ENCODE data around the gene GAPVD1. TPM values are rescaled to one million over a fixed set of nuclear protein-coding genes. Genes with fewer than 3 reads are reported as not detected.

GAPVD1 gene
- total and polyA plus RNA-seq, 2 of the 8 experiments (the other 6 are each of a cell fraction or from before 2014, with no cell fraction given), result 5.5 to 40.5 TPM

- ChIA-PET POLR2A (ENCODE audit: partially characterized antibody) (interaction anchor here (2.0 kb wide), 1 partner anchor 135 kb away, joined by 8 read pairs; the partner anchor contains the start of gene HSPA5), CTCF (ENCODE audit: partially characterized antibody) (interaction anchor here (0.7 to 2.0 kb wide), 7 partner anchors 9 to 446 kb away, joined by 3 to 7 read pairs (median 5); partner anchors contain the start of gene HSPA5)
- H3K14ac ChIP-seq (ENCODE audit: insufficient read length), result no peak overlapping the region
- H3K9ac ChIP-seq (replicated peaks in 1 of 4; ENCODE audit: extremely low read depth in 1 of 4, low read depth in 3 of 4, low read length in 3 of 4), result no peak overlapping the region
- no peak overlapping the region for H2BK20ac ChIP-seq (ENCODE audit: low read length)
- no peak overlapping the region for H3K27ac ChIP-seq (ENCODE audit: low read depth, low read length)
- no peak overlapping the region for H2BK120ac ChIP-seq (replicated peaks; ENCODE audit: low read depth, low read length)
- H4K91ac ChIP-seq (replicated peaks; ENCODE audit: insufficient read length, low read length), result no peak overlapping the region
- 90% methylated on average over 8 of the region's 9 CpGs; no CpG with 5 or more reads in 1 of the 2 experiments for WGBS, 2 experiments (ENCODE audit: extremely low coverage in 1 of 2, insufficient coverage in 1 of 2, insufficient read length in 1 of 2, insufficient replicate concordance in 2 of 2, low coverage in 1 of 2, low lambda C conversion rate in 2 of 2, missing lambda C conversion rate in 1 of 2)
- no peaks in the 10 kb centered on the region for H3K79me1 ChIP-seq (ENCODE audit: low read depth, low read length)
- H3K23me2 ChIP-seq (ENCODE audit: low read depth, low read length), result no peaks in the 10 kb centered on the region
- H3K36me3 ChIP-seq (ENCODE audit: control insufficient read depth in 2 of 4, insufficient read depth in 4 of 4, low read length in 3 of 4), result no peaks in the 10 kb centered on the region
- no peak overlapping the region; the same call in 1 of the 2 replicates for H2AFZ ChIP-seq (ENCODE audit: low read length)
- no peaks in the 10 kb centered on the region; a peak in 1 of 7 replicates for H3K27me3 ChIP-seq (replicated peaks in 1 of 4; ENCODE audit: control insufficient read depth in 3 of 4, extremely low read depth in 1 of 4, insufficient read depth in 3 of 4, low read length in 3 of 4)
- peaks cover 0 to 11% (median 4%) of the 10 kb centered on the region in 4 experiments; a peak in 3 of 7 replicates for H3K4me1 ChIP-seq (replicated peaks in 1 of 4; ENCODE audit: control insufficient read depth in 3 of 4, insufficient read depth in 4 of 4, low read length in 3 of 4)
- no peak overlapping the region for H2BK12ac ChIP-seq (ENCODE audit: low read depth, low read length)
- H3K79me2 ChIP-seq (ENCODE audit: control insufficient read depth in 1 of 2, insufficient read depth in 2 of 2, low read length in 2 of 2), result no peaks in the 10 kb centered on the region
- H3K56ac ChIP-seq (replicated peaks; ENCODE audit: insufficient read length, low read depth, low read length), result no peak overlapping the region
- DNase-seq (ENCODE audit: low read depth in 1 of 2, low spot score in 2 of 2) (no peak), FAIRE-seq (no peak)
- H3K23ac ChIP-seq (ENCODE audit: insufficient read length), result no peak overlapping the region
- H4K8ac ChIP-seq (ENCODE audit: extremely low read depth, insufficient read depth, low read length), result no peak overlapping the region
- H3K4me2 ChIP-seq (ENCODE audit: insufficient read depth in 1 of 2, low read depth in 2 of 2, low read length in 2 of 2), result no peak overlapping the region
- H4K5ac ChIP-seq (ENCODE audit: insufficient read length, low read depth, low read length), result no peak overlapping the region
- no peak overlapping the region for H3K4ac ChIP-seq (replicated peaks; ENCODE audit: insufficient read length, low read depth, low read length)
- H4K20me1 ChIP-seq (replicated peaks in 1 of 2; ENCODE audit: control insufficient read depth in 1 of 2, insufficient read depth in 2 of 2, low read length in 2 of 2), result no peaks in the 10 kb centered on the region
- H2BK5ac ChIP-seq (ENCODE audit: low read depth, low read length), result 0 out of 2 replicates have a peak overlapping the region, but pooled peaks have one; percentile 24
- H3K9me3 ChIP-seq (ENCODE audit: insufficient read depth in 2 of 2, low read depth in 1 of 2, low read length in 1 of 2), result no peaks in the 10 kb centered on the region
- H3K18ac ChIP-seq (ENCODE audit: extremely low read depth, low read length), result no peak overlapping the region
- no peak overlapping the region for H2AK5ac ChIP-seq (ENCODE audit: low read depth, low read length)
- no peak overlapping the region for H3K4me3 ChIP-seq (ENCODE audit: extremely low read depth in 1 of 4, insufficient read depth in 2 of 4, low read depth in 3 of 4, low read length in 4 of 4)
- H2BK15ac ChIP-seq (ENCODE audit: low read length), result no peak overlapping the region
- TF ChIP-seq RBBP5 (IDR thresholded peaks at IDR 0.05; ENCODE audit: borderline replicate concordance, low read depth, low read length), result no peak
- TF ChIP-seq HDAC6 (IDR thresholded peaks at IDR 0.05; ENCODE audit: low read depth, low read length), result no peak
- TF ChIP-seq SP2 (IDR thresholded peaks at IDR 0.05; ENCODE audit: low read length), result no peak
- no peak for TF ChIP-seq TAF1 (IDR thresholded peaks at IDR 0.05; ENCODE audit: low read depth, low read length)
- TF ChIP-seq JUND (IDR thresholded peaks at IDR 0.05; ENCODE audit: low read length), result no peak
- no peak for TF ChIP-seq MAX (IDR thresholded peaks at IDR 0.05)
- no peak for TF ChIP-seq TCF12 (IDR thresholded peaks at IDR 0.05; ENCODE audit: low read depth, low read length)
- no peak for TF ChIP-seq USF2 (IDR thresholded peaks at IDR 0.05; ENCODE audit: low read length)
- no peak for TF ChIP-seq RFX5 (IDR thresholded peaks at IDR 0.05; ENCODE audit: borderline replicate concordance, low read depth, low read length)
- no peak for TF ChIP-seq KDM4A (IDR thresholded peaks at IDR 0.05; ENCODE audit: low read depth, low read length, severe bottlenecking)
- no peak for TF ChIP-seq GTF2F1 (IDR thresholded peaks at IDR 0.05; ENCODE audit: borderline replicate concordance, low read depth, low read length)
These were observed 114.2 kb downstream of the GAPVD1 start for GRCh38 chr9:125375820-125376219.
